ENCODE results near the gene PTPRN2. TPM values are rescaled to one million over a fixed set of nuclear protein-coding genes. Genes with fewer than 3 reads are reported as not detected.
"Not testable (repeated sequence)": the region's sequence is repeated elsewhere in the genome, so short reads cannot be mapped to it uniquely, and the experiment has no call there.

The PTPRN2 gene
- total and polyA plus RNA-seq, 3 experiments from 2014 or later = 0.33 to 1.2 (median 0.42) TPM

DNA sequence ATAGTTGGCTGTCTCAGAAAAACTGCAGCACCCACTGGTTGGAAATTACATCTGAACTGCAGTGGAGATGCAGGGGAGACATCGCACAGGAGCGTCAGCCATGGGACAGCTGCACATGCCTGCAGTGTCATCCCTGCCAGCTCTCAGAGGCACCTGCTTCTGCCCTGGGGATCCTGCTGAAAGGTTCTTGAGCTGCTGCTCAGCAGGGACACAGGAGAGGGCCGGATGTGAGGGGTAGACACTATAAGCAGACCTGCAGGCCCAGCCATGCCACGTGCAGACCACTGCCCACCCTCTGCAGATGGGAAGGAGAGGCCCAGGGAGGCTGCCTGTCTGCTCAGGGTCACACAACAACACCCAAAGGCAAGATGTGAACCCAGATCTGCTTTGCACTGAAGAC, 649.4 kb downstream of the PTPRN2 start:
- H3K27ac Mint-ChIP-seq = no peak overlapping the region
- POLR2A ChIA-PET = no interaction called here
- no peak overlapping the region for H3K4me3 Mint-ChIP-seq
- H3K36me3 Mint-ChIP-seq = no peaks in the 10 kb centered on the region
- no peaks in the 10 kb centered on the region for H3K4me1 ChIP-seq (ENCODE audit: insufficient read depth, low read length)
- H3K27me3 ChIP-seq (ENCODE audit: insufficient read depth, low read length, poor library complexity, severe bottlenecking) = no peaks in the 10 kb centered on the region
- H3K4me3 ChIP-seq (ENCODE audit: low read length) = no peak overlapping the region
- H3K9me3 Mint-ChIP-seq = peaks cover 0 to 15% (median 7%) of the 10 kb centered on the region in 5 donors
- H3K27me3 Mint-ChIP-seq = peaks cover 2 to 17% of the 10 kb centered on the region in 2 donors
- H3K27ac ChIP-seq (ENCODE audit: low read depth, low read length) = no peak overlapping the region
- H3K36me3 ChIP-seq (ENCODE audit: insufficient read depth, low read length) = no peaks in the 10 kb centered on the region
- DNase-seq = no peak
- no peaks in the 10 kb centered on the region for H3K9me3 ChIP-seq (ENCODE audit: low read length)
- CTCF ChIA-PET = no interaction called here
- no peaks in the 10 kb centered on the region for H3K4me1 Mint-ChIP-seq

GRCh38 chr7:157937406-157937805, 650.2 kb downstream of the PTPRN2 start:
- Histone ChIP-seq H3K27ac (ENCODE audit: low read depth, low read length) (no peak overlapping the region), H3K36me3 (ENCODE audit: insufficient read depth, low read length) (no peaks in the 10 kb centered on the region), H3K9me3 (ENCODE audit: low read length) (no peaks in the 10 kb centered on the region), H3K4me1 (ENCODE audit: insufficient read depth, low read length) (no peaks in the 10 kb centered on the region), H3K27me3 (ENCODE audit: insufficient read depth, low read length, poor library complexity, severe bottlenecking) (no peaks in the 10 kb centered on the region), H3K4me3 (ENCODE audit: low read length) (no peak overlapping the region)
- DNase-seq = no peak
- peaks cover 0 to 5% (median 0%) of the 10 kb centered on the region in 3 donors for H3K4me1 Mint-ChIP-seq
- no peak overlapping the region for H3K4me3 Mint-ChIP-seq
- peak overlapping the region in 1 of 8 donors; percentile 57 for H3K27ac Mint-ChIP-seq
- POLR2A ChIA-PET = no interaction called here
- H3K36me3 Mint-ChIP-seq = no peaks in the 10 kb centered on the region
- peaks cover 2 to 16% (median 9%) of the 10 kb centered on the region in 5 donors for H3K9me3 Mint-ChIP-seq
- peaks cover 2 to 11% of the 10 kb centered on the region in 2 donors for H3K27me3 Mint-ChIP-seq
- CTCF ChIA-PET = no interaction called here

DNA sequence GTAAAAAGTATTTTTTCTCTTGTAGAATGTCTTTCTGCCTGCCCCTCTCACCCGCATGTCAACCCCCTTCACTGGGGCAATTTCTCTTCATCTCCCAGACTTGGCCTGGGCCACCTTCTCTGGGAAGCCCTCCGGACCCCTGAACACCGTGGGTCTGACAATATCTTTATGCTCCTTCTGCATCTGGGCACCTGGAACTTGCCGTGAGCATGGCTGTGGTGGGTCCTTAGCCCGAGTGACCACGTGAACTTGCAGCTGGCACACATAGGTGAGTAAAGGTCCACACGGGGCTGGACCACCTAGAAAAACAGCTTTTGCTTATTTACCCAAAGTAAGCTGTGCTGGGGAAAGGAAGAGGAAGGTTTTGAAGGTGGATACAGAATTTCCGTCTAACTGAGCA, 650.6 kb downstream of the PTPRN2 start:
- H3K27me3 ChIP-seq (ENCODE audit: insufficient read depth, low read length, poor library complexity, severe bottlenecking) = no peaks in the 10 kb centered on the region
- no peak overlapping the region for H3K4me3 ChIP-seq (ENCODE audit: low read length)
- ChIA-PET CTCF (no interaction called here), POLR2A (no interaction called here)
- H3K27ac ChIP-seq (ENCODE audit: low read depth, low read length) = no peak overlapping the region
- H3K27ac Mint-ChIP-seq = peak overlapping the region in 1 of 8 donors; percentile 89
- H3K9me3 Mint-ChIP-seq = peaks cover 5 to 21% (median 11%) of the 10 kb centered on the region in 5 donors
- no peaks in the 10 kb centered on the region for H3K36me3 ChIP-seq (ENCODE audit: insufficient read depth, low read length)
- H3K27me3 Mint-ChIP-seq = peaks cover 2 to 9% of the 10 kb centered on the region in 2 donors
- H3K4me1 Mint-ChIP-seq = peaks cover 0 to 6% (median 0%) of the 10 kb centered on the region in 3 donors
- H3K36me3 Mint-ChIP-seq = no peaks in the 10 kb centered on the region
- no peaks in the 10 kb centered on the region for H3K4me1 ChIP-seq (ENCODE audit: insufficient read depth, low read length)
- H3K9me3 ChIP-seq (ENCODE audit: low read length) = no peaks in the 10 kb centered on the region
- no peak for DNase-seq
- H3K4me3 Mint-ChIP-seq = no peak overlapping the region

DNA sequence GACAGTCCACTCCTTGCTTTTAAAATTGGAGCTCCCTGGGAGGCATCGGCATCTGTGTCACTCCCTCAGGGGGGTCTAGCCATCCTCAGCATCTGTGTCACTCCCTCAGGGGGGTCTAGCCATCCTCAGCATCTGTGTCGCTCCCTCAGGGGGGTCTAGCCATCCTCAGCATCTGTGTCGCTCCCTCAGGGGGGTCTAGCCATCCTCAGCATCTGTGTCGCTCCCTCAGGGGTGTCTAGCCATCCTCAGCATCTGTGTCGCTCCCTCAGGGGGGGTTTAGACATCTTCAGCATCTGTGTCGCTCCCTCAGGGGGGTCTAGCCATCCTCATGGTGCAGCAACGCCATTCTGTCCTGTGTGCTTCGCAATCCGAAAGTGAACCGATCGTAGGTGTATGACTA, 651.9 kb downstream of the PTPRN2 start:
- DNase-seq; H3K27ac ChIP-seq (ENCODE audit: low read depth, low read length); H3K4me3 ChIP-seq (ENCODE audit: low read length); H3K36me3 ChIP-seq (ENCODE audit: insufficient read depth, low read length); POLR2A ChIA-PET; H3K4me1 Mint-ChIP-seq; H3K27me3 Mint-ChIP-seq; H3K4me3 Mint-ChIP-seq; H3K9me3 ChIP-seq (ENCODE audit: low read length); H3K36me3 Mint-ChIP-seq; CTCF ChIA-PET; H3K4me1 ChIP-seq (ENCODE audit: insufficient read depth, low read length); H3K27me3 ChIP-seq (ENCODE audit: insufficient read depth, low read length, poor library complexity, severe bottlenecking); H3K27ac Mint-ChIP-seq: not testable (repeated sequence)
- peaks cover 5 to 21% (median 11%) of the 10 kb centered on the region in 5 donors for H3K9me3 Mint-ChIP-seq

DNA sequence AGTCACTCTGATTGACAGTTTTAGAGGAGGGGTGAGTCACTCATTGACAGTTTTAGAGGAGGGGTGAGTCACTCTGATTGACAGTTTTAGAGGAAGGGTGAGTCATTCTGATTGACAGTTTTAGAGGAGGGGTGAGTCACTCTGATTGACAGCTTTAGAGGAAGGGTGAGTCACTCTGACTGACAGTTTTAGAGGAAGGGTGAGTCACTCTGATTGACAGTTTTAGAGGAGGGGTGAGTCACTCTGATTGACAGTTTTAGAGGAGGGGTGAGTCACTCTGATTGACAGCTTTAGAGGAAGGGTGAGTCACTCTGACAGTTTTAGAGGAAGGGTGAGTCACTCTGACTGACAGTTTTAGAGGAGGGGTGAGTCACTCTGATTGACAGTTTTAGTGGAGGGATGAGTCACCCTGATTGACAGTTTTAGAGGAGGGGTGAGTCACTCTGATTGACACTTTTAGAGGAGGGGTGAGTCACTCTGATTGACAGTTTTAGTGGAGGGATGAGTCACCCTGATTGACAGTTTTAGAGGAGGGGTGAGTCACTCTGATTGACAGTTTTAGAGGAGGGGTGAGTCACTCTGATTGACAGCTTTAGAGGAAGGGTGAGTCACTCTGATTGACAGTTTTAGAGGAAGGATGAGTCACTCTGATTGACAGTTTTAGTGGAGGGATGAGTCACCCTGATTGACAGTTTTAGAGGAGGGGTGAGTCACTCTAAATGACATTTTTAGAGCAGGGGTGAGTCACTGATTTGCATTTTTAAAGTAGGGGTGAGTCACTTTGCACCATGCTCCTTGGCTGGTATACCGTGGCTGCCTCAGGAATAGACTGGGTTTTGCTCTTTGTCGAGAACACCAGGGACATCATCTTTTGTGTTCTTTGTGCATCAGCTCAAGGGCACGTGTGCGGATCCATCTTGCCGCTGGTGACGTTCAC, 654.1 kb downstream of the PTPRN2 start:
- H3K36me3 ChIP-seq (ENCODE audit: insufficient read depth, low read length); H3K9me3 ChIP-seq (ENCODE audit: low read length); H3K4me3 ChIP-seq (ENCODE audit: low read length); H3K27ac Mint-ChIP-seq; H3K27me3 ChIP-seq (ENCODE audit: insufficient read depth, low read length, poor library complexity, severe bottlenecking); DNase-seq; POLR2A ChIA-PET; H3K4me3 Mint-ChIP-seq; H3K4me1 Mint-ChIP-seq; H3K4me1 ChIP-seq (ENCODE audit: insufficient read depth, low read length); CTCF ChIA-PET; H3K36me3 Mint-ChIP-seq; H3K27ac ChIP-seq (ENCODE audit: low read depth, low read length): not testable (repeated sequence)
- peaks cover 1 to 10% of the 10 kb centered on the region in 2 donors for H3K27me3 Mint-ChIP-seq
- H3K9me3 Mint-ChIP-seq = peaks cover 5 to 17% (median 11%) of the 10 kb centered on the region in 5 donors

- H3K27me3 ChIP-seq (ENCODE audit: insufficient read depth, low read length, poor library complexity, severe bottlenecking) = no peaks in the 10 kb centered on the region
- H3K4me3 Mint-ChIP-seq = no peak overlapping the region
- peaks cover 0 to 6% (median 3%) of the 10 kb centered on the region in 3 donors for H3K4me1 Mint-ChIP-seq
- H3K4me3 ChIP-seq (ENCODE audit: low read length) = no peak overlapping the region
- H3K36me3 Mint-ChIP-seq = no peaks in the 10 kb centered on the region
- peak overlapping the region in 1 of 8 donors; percentile 55 for H3K27ac Mint-ChIP-seq
- H3K9me3 ChIP-seq (ENCODE audit: low read length) = no peaks in the 10 kb centered on the region
- H3K36me3 ChIP-seq (ENCODE audit: insufficient read depth, low read length) = no peaks in the 10 kb centered on the region
- ChIA-PET POLR2A (no interaction called here), CTCF (no interaction called here)
- no peaks in the 10 kb centered on the region for H3K4me1 ChIP-seq (ENCODE audit: insufficient read depth, low read length)
- H3K9me3 Mint-ChIP-seq = peaks cover 5 to 17% (median 11%) of the 10 kb centered on the region in 5 donors
- no peak overlapping the region for H3K27ac ChIP-seq (ENCODE audit: low read depth, low read length)
- H3K27me3 Mint-ChIP-seq = peaks cover 1 to 10% of the 10 kb centered on the region in 2 donors
- no peak for DNase-seq
These were observed 655.0 kb downstream of the PTPRN2 start for GRCh38 chr7:157932498-157933218.

DNA sequence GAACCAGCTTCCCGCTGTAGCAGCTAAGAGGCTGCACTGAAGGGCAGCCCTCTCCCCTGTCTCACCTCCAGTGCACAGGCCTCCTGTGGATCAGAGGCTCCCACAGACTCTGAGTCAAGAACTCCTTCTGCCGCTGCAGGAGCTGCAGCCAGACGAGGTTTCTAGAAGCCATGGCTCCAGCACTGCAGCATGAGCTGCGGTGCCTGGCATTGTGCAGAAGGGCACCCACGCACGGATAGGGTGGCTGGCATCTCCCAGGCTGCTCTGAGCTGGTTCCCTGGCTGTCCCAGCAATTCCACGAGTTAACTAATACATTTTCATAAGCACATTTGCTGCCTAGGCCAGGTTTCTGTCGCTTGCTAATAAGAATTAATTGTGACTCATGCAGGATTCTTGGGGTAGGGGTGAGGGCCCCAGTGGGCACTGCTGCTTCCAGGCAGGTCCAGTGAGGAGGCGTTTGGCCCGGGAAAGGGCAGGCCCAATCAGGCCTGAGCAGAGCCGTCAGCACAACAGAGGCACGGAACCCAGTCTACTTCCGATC, 656.6 kb downstream of the PTPRN2 start:
- no peak overlapping the region for H3K27ac Mint-ChIP-seq
- no peaks in the 10 kb centered on the region for H3K27me3 ChIP-seq (ENCODE audit: insufficient read depth, low read length, poor library complexity, severe bottlenecking)
- peaks cover 4 to 17% (median 11%) of the 10 kb centered on the region in 5 donors for H3K9me3 Mint-ChIP-seq
- no peak overlapping the region for H3K27ac ChIP-seq (ENCODE audit: low read depth, low read length)
- no peak for DNase-seq
- POLR2A ChIA-PET = no interaction called here
- no peaks in the 10 kb centered on the region for H3K36me3 ChIP-seq (ENCODE audit: insufficient read depth, low read length)
- CTCF ChIA-PET = no interaction called here
- H3K4me3 ChIP-seq (ENCODE audit: low read length) = no peak overlapping the region
- H3K27me3 Mint-ChIP-seq = peaks cover 1 to 5% of the 10 kb centered on the region in 2 donors
- H3K4me3 Mint-ChIP-seq = no peak overlapping the region
- peaks cover 8 to 14% (median 14%) of the 10 kb centered on the region in 3 donors for H3K4me1 Mint-ChIP-seq
- no peaks in the 10 kb centered on the region for H3K9me3 ChIP-seq (ENCODE audit: low read length)
- H3K36me3 Mint-ChIP-seq = no peaks in the 10 kb centered on the region
- peaks cover 6% of the 10 kb centered on the region for H3K4me1 ChIP-seq (ENCODE audit: insufficient read depth, low read length)

DNA sequence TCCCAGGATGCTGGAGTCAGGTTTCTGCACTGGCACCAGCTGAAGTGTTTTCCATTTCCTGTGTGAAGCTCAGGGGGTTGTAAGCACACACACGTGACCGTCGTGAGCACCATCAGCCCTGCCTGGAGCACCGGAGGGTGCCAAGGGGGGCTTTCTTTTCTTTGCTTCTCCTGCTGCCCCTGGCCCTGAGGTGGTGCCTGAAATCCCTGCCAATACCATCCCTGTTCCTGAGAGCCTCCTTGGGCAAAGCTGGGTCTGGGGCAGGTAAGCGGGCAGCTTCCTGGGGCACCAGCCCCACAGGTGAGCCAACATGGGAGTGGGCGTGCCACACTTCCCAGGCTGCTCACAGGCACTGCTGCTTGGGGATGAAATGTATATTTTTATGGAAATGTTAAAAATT, 657.2 kb downstream of the PTPRN2 start:
- no peak for DNase-seq
- Mint-ChIP-seq H3K4me1 (peaks cover 12 to 20% (median 19%) of the 10 kb centered on the region in 3 donors), H3K27me3 (peaks cover 1 to 5% of the 10 kb centered on the region in 2 donors), H3K36me3 (no peaks in the 10 kb centered on the region), H3K9me3 (peaks cover 2 to 16% (median 11%) of the 10 kb centered on the region in 5 donors), H3K27ac (no peak overlapping the region), H3K4me3 (no peak overlapping the region)
- Histone ChIP-seq H3K36me3 (ENCODE audit: insufficient read depth, low read length) (no peaks in the 10 kb centered on the region), H3K27ac (ENCODE audit: low read depth, low read length) (no peak overlapping the region), H3K27me3 (ENCODE audit: insufficient read depth, low read length, poor library complexity, severe bottlenecking) (no peaks in the 10 kb centered on the region), H3K4me1 (ENCODE audit: insufficient read depth, low read length) (peaks cover 6% of the 10 kb centered on the region), H3K9me3 (ENCODE audit: low read length) (no peaks in the 10 kb centered on the region), H3K4me3 (ENCODE audit: low read length) (no peak overlapping the region)
- ChIA-PET POLR2A (no interaction called here), CTCF (no interaction called here)

Measured in CD8-positive, alpha-beta memory T cell (primary cell).